ES-I3 (cell line): Measurements from ENCODE around the gene GADL1.

ENCODE experiments used
- H3K36me3 ChIP-seq: 2 replicates; pipeline ENCODE4 v1.6.1; 2013; ENCODE audit warnings: mild to moderate bottlenecking, low read length, control low read depth, moderate library complexity; ENCODE audit not compliant: insufficient read depth
- H3K4me1 ChIP-seq: 2 replicates; pipeline ENCODE4 v1.6.1; 2013; ENCODE audit warnings: mild to moderate bottlenecking, control low read depth, low read length; ENCODE audit not compliant: insufficient read depth
- H3K9ac ChIP-seq: 2 replicates; pipeline ENCODE4 v1.6.1; 2013; ENCODE audit warnings: low read depth, mild to moderate bottlenecking, low read length, moderate library complexity
- H3K9me3 ChIP-seq: 2 replicates; pipeline ENCODE4 v1.6.1; 2013; ENCODE audit warnings: mild to moderate bottlenecking, low read length, moderate library complexity; ENCODE audit not compliant: control insufficient read depth, insufficient read depth

Gene GADL1

DNA sequence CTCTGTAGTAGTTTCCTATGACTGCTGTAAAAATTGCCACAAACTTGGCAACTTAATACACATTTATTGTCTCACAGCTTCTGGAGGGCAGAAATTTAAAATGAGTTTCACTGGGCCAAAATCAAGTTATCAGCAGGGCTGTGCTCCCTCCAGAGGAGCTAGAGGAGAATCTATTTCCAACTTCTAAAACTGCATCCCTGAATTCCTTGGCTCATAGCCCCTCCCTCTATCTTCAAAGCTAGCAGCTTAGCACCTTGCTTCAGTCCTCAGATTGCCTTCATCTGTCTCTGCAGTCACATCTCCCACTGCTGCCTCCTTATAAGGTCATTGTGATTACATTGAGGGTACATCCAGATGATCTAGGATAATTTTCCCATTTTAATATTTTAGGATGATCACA lies 17.8 kb upstream of the GADL1 start:
- Histone ChIP-seq H3K4me1 (peaks cover 11% of the 10 kb centered on the region; the same call in 1 of the 2 replicates), H3K9ac (no peak overlapping the region), H3K9me3 (no peaks in the 10 kb centered on the region), H3K36me3 (no peaks in the 10 kb centered on the region)

DNA sequence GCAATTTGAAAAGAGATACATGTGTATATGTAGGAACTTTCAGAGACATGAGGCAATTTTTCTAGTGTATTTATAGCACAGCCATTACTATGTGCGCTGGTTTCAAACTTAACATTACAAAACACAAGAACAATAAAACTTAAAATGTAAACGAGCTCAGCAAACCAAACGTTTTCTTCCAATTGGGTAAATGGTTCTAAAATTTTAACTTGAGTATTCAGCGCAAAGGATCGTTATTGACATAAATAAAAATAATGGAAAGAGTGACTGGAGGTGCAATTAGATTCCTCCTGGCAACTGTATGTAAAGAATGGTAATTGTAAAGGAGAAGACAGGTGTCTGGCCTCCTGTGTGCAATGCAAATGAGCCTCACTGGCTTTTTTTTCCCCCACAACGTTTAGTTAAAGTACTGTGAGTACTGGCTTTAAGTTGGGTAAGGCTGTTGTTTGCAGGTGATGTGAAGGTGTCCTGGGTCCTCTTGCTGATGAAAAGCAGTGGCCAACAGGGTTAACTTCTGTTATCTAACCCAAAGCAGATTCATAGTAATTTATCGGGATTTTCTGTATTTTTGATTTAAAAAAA lies 14.1 kb upstream of the GADL1 start:
- peaks cover 11% of the 10 kb centered on the region; the same call in 1 of the 2 replicates for H3K4me1 ChIP-seq
- H3K9ac ChIP-seq = no peak overlapping the region
- H3K9me3 ChIP-seq = no peaks in the 10 kb centered on the region
- H3K36me3 ChIP-seq = no peaks in the 10 kb centered on the region

DNA sequence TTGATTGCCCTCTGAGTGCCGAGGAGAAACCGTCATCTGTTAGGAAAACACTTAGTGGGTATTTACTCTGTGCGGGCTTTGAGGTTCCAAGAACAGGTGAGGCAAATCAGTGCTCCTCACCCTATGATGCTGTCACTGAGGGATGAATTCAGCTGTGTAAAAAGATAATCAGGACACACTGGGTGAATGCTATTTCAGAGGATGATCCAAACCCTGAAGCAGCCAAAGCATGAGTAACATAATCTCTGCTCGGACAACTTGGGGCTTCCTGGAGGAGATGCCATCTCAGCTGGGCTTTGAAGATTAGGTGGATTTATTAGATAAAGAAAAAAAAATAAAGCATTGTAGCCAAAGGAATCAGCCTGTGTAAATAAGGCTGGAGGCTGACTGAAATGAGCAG lies 10.5 kb upstream of the GADL1 start:
- H3K9me3 ChIP-seq = no peaks in the 10 kb centered on the region
- no peak overlapping the region for H3K9ac ChIP-seq
- peaks cover 11% of the 10 kb centered on the region; the same call in 1 of the 2 replicates for H3K4me1 ChIP-seq
- H3K36me3 ChIP-seq = no peaks in the 10 kb centered on the region

DNA sequence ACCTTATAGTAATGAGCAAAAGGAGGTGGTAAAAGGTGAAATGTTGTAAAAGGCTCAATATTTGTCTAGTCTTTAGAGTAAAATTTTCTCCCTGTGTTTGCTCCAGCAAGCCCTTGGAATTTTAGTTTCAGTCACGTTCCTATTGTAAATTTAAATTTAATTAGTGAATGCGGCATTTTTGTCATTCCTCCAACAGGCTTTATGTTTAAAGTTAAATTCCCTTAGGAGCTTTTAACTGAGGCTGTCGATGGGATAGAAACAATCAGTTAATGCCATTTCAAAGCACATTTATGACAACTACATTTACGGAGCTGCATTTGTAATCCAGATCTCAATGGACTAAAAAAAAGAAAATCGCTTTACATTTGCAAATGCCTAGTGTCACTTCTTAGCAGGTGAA lies 868 bp upstream of the GADL1 start:
- H3K9ac ChIP-seq = no peak overlapping the region; the same call in 1 of the 2 replicates
- H3K4me1 ChIP-seq = no peaks in the 10 kb centered on the region
- H3K9me3 ChIP-seq = no peaks in the 10 kb centered on the region
- H3K36me3 ChIP-seq = no peaks in the 10 kb centered on the region

DNA sequence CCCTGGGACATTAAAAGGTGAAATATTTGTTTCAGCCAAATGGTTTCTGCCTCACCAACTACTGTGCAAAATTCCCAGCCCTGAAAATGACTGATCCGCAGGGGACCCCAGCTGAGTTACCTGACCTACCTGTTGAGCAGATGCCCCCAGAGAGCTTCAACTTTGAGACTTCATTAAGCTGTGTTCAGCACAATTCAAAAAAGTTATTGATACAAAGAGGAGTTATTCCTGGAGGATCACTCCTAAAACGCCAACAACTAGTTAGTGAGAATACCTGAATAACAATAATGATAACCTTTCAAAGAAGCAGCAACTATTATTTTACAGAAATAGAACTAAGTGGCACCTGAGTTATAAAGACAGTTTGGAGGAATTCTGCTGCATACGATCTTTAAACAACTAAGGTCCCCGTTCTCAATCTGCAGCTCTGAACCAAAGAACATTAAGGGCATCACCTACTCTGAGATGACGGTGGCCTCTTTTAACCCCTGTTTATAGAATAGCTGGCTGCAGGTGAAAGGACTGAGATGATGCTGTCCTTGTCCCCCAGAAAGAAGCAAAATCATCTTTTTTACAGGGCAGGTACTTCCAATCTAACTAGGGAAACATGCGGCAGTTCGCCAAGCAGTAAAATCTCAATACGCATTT lies 659 bp downstream of the GADL1 start:
- no peaks in the 10 kb centered on the region for H3K4me1 ChIP-seq
- peak overlapping the region; percentile 60; the same call in 1 of the 2 replicates for H3K9ac ChIP-seq
- no peaks in the 10 kb centered on the region for H3K36me3 ChIP-seq

GRCh38 chr3:30890907-30891306 lies 3.6 kb downstream of the GADL1 start:
- Histone ChIP-seq H3K9ac (no peak overlapping the region), H3K36me3 (no peaks in the 10 kb centered on the region), H3K9me3 (no peaks in the 10 kb centered on the region), H3K4me1 (no peaks in the 10 kb centered on the region)

More for the DNA sequence above, 659 bp downstream of the GADL1 start:
- no peaks in the 10 kb centered on the region for H3K9me3 ChIP-seq

DNA sequence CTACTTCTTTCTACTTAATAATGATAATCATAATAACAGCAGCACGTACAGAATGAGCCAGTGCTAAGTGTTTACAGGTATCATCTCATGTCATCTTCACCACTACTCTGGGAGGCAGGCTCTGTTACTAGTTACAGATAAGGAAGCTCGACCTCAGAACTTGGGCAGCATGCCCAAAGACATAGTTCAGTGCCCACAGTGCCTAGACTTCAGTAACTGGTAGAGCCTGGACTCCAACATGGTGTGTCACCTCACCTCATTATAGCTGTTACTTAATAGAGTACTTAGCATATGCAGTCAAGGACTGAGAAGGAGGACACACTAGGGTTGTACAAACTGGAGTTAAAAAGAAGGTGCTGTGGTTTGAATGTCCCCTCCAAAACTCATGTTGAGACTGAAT lies 7.6 kb downstream of the GADL1 start:
- H3K36me3 ChIP-seq = no peaks in the 10 kb centered on the region
- no peaks in the 10 kb centered on the region for H3K9me3 ChIP-seq
- H3K9ac ChIP-seq = no peak overlapping the region
- no peaks in the 10 kb centered on the region for H3K4me1 ChIP-seq

- Histone ChIP-seq H3K4me1 (no peaks in the 10 kb centered on the region), H3K9me3 (peaks cover 3% of the 10 kb centered on the region; the same call in 1 of the 2 replicates), H3K36me3 (no peaks in the 10 kb centered on the region), H3K9ac (no peak overlapping the region)
Measured at GRCh38 chr3:30878862-30879261, 15.6 kb downstream of the GADL1 start.

DNA sequence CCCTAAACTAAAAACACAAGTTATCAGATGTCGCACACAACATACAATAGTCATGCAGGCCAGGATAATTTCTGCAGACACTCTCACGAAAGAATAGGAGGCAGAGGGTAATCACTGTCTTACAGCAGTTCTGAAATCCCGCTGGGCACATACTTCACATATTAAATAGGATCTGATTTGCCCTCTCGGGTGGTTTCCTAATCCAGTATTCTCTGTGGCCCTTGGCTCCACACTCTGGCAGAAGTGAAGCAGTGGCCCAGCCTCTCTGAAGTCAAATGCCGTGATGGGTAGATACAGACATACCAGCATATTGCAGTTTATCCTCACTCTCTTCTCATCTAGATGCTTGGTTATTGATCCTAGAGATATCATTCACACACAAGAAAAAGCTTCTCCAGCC lies 19.0 kb downstream of the GADL1 start:
- Histone ChIP-seq H3K36me3 (no peaks in the 10 kb centered on the region), H3K9me3 (peaks cover 2% of the 10 kb centered on the region; the same call in 1 of the 2 replicates), H3K4me1 (no peaks in the 10 kb centered on the region), H3K9ac (no peak overlapping the region)

GRCh38 chr3:30873671-30874070 lies 20.8 kb downstream of the GADL1 start:
- Histone ChIP-seq H3K4me1 (no peaks in the 10 kb centered on the region), H3K9me3 (no peaks in the 10 kb centered on the region), H3K36me3 (no peaks in the 10 kb centered on the region), H3K9ac (no peak overlapping the region)

GRCh38 chr3:30872879-30873278 lies 21.6 kb downstream of the GADL1 start:
- no peaks in the 10 kb centered on the region for H3K36me3 ChIP-seq
- no peaks in the 10 kb centered on the region for H3K9me3 ChIP-seq
- H3K4me1 ChIP-seq = no peaks in the 10 kb centered on the region
- H3K9ac ChIP-seq = no peak overlapping the region

- Histone ChIP-seq H3K9me3 (no peaks in the 10 kb centered on the region), H3K36me3 (no peaks in the 10 kb centered on the region), H3K4me1 (no peaks in the 10 kb centered on the region), H3K9ac (no peak overlapping the region)
Measured at GRCh38 chr3:30871720-30872119, 22.7 kb downstream of the GADL1 start.

DNA sequence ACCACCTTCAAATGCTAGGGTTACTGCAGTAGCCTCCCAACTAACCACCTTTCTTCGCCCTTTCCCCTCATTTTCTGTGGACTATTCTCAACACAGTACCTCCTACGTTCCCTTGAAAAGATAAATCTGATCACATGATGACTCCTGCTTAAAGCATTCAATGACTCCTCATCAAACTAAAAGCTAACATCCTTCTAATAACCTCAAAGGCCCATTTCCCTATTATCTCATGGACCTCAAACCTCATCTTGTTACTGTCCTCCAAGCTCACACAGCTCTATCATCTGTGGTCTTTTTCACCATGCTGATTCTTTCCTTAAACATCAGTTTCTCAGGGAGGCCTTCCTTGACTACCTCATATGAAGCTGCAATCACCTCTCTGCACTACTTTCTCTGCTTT lies 29.6 kb downstream of the GADL1 start:
- Histone ChIP-seq H3K36me3 (no peaks in the 10 kb centered on the region), H3K9ac (no peak overlapping the region), H3K9me3 (no peaks in the 10 kb centered on the region), H3K4me1 (no peaks in the 10 kb centered on the region)

GRCh38 chr3:30864132-30864531 lies 30.3 kb downstream of the GADL1 start:
- Histone ChIP-seq H3K9ac (no peak overlapping the region), H3K4me1 (no peaks in the 10 kb centered on the region), H3K36me3 (no peaks in the 10 kb centered on the region), H3K9me3 (no peaks in the 10 kb centered on the region)

- Histone ChIP-seq H3K4me1 (no peaks in the 10 kb centered on the region), H3K9me3 (no peaks in the 10 kb centered on the region), H3K36me3 (no peaks in the 10 kb centered on the region), H3K9ac (no peak overlapping the region)
Measured at GRCh38 chr3:30862004-30862403, 32.5 kb downstream of the GADL1 start.
